GM21717 (cell line): ENCODE measurements around the gene TDRD10.

ENCODE experiments used
- ATAC-seq: cut with Tn5 transposase; IDR thresholded peaks from one replicate; pipeline ENCODE4 v1.9.1; 2021; ENCODE audit warnings: mild to moderate bottlenecking, moderate library complexity; ENCODE audit not compliant: unreplicated experiment

TDRD10 gene

DNA sequence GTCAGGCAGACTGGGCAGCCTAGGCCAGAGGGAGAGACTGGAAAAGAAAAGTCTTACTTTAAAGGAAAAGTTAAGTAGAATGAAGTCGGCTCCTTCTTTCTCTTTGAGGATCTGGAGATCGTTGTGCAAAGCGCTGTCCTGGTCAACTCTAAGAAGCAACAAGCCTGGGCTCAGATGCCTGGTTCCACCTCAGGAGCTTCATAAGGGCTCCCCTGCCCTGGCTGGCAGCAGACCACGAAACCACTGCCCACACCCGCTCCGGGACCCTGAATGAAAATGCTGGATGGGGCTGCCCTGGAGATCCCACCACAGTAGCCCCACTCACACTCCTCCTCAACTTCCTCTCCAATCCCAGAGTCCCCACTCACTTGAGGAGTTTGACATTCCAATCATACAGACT, 50.0 kb downstream of the TDRD10 start:
- no peak for ATAC-seq

DNA sequence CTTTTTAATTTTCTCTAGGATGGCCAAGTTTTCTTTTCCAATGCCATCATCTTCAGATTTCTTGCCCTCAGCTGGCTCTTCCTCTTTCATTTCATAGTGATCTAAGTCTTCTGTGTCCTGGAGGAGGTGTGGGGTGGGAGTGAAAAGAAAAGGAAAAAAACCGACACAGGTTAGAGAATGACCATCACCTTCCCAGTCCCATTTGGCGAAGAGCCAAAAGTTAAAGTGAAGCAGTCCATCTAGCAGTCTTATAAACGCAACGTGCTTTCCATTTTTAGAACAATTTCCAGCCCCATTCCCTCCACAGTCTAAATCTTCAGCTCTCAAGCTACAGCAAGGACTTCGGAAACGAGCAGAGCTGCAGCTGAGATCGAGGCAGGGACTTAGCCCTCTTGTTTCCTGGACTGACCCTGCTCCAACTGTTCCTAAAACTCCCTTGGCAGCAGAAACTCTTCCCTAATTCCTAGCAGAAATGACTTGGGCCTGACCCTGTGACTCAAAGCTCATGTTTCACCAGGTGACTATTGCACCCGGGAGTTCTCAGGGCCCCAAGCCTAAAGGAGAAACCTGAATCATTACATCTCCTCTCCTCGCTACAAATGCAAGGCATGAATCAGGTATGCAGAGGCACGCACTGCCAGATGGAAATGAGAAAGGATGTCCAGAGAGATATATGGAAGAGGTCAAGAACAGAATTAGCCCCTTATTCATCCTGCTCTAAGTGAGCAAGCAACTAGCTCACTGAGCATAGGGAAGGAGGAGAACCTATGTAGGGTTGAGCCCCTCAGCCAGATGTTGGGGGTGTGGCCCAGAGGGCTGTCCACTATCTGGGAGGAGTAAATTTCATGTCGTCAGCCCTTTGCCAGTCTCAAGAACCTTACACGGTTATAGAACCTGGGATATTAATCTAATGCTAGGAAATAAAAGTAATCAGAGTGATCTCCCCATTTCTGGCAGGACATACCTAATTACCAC, 51.3 kb downstream of the TDRD10 start:
- no peak for ATAC-seq

DNA sequence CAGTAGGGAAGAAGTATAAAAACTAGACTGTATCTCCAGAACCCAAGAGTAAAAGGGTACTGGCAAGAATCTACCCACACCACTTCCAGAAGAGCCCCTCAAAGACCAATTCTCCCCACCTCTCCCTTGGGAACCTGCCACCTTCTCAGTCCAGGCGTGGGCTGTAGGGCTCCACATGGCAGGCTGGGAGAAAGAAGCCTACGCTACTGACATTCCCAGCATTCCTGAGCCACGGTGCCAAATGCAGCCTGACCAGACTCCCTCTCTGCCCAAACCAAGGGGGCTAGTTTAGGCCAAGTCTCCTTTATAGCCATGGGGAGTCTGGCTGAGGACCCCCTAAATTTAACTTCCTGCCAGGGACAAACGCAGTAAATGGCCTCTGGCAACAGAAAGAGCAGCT, 54.4 kb downstream of the TDRD10 start:
- no peak for ATAC-seq

DNA sequence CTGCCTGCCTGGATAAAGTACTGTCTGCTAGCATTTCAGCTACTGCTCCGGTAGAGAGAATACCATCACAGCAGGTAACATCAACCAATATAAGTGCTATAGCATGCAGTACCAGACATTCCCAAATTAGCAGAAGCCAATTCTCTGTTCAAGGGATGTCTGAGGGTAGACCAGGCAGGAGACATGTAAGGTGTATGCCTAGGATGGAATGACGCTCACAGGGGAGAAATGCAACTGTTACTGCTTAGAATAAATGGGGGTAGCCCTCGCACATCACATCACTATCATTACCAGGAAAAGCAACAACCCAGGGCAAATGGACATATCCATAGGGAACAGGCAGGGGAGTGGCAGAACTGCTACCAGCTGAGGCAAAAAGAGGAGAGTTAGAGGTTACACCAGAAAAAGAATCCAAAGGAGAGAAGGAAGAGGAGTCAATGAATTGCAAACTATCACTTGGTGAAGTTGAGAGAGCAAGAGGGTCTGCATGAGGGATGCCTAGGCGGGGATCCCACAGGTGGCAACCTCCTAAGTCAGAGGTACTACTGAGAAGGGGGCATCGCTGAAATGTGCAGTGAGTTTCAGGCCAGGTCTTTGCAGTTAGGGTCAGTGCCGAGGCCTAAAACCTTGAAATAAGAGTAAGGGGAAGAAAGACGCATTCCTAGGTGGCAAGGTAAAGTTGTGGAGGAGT, 55.4 kb downstream of the TDRD10 start:
- no peak for ATAC-seq

DNA sequence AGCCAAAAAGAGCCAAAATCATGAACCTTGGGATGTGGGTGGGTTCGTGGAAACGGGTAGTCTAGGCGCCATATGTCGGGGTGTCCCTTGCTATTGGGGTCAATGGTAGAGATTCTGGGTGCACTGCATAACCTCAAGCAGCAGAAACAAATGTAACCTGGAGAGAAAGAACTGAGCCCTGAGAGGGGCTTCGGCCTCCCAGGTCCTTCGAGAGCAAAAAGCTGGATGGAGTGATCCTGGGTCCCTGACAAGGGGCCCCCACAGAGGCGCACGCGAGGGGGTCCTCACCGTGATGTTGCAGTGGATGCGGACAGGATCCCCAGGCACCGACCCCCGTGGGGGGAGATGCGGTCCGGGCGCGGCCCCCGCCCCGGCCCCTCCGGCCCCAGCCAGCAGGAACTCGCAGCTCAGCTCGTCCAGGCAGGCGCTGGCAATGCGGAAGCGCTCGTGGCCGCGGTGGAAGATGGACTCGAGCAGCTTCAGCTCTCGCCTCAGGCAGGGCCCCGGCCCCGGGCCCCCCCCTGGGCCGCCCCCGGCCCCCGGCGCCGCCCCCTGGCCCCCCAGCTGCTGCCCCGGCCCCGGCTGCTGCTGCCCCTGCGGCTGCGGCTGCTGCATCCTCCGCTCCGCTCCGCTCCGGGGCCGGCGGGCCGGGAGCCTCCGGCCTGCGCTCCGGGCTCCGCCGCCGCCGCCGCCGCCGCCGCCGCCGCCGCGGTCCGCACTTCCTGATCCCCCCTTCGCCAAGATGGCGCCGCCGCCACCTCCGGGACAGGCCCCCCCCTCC, 56.1 kb downstream of the TDRD10 start, which contains the start of gene UBE2Q1:
TSS of gene UBE2Q1 (minus strand) at position 724 of the 781 bp plus-strand sequence. CDS start at position 615, 109 bp downstream.
- peak; percentile 10 for ATAC-seq

DNA sequence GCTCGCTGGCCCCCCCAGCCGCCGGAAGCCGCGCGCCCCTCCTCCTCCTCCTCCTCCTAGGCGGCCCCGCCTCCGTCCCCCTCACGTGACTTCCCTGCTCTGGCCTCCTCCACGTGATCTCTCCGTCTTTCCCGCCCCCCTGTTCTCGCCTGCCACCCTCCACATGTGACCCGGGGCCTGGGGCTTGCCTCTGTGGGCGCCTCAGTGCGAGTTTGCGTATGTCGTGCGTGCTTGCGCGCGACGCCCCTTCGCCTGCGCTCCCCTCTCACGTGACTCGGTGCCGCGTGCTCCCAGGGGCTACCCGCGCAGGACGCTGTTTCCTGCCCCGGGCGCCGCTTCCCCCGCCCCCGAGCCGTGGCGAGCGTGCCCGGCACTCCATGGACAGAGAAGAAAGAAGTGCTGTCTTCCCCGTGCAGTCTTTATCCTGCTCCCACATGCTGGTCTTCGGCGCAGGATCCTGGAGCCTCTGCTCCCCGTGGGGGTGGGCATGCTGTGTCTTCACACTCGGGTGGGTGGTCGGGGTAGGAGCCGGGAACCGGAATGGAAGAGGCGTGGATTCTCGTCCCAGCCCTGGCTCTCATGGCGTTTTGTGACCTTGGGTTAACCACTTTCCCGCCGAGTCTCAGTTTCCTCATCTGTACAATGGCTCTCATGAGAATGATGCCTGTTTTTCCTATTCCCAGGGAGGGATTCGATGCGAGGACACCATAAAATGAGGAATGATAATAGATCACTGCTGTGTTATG, 56.9 kb downstream of the TDRD10 start:
- ATAC-seq: peak; percentile 73

DNA sequence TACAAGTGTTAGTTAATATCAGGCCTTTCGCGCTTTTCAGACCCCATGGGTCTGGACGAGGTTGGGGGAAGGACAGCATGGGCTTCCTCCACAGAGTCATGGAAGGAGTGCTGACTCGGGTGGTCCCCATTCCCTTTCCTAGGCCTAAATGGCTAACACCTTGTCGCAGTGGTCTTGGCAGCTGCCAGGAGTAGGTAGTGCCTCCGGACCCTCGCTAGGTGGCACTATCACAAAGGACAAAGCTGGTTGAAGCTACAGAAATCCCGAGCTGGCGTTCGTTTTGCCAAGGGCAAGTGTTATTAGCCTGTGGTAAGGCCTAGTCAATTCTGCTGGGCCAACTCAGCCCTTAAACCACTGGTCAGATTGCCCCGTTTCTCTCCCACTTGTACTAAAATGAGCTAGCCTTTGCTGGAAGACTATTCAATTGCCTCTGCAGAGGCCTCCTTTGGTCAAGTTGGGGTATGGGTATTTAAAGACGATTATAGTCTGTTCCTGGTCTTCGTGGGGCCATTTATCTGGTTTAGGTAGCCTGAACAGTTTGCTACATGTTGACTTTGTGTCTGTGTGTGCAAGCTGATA, 57.5 kb downstream of the TDRD10 start:
- ATAC-seq: peak; percentile 34

DNA sequence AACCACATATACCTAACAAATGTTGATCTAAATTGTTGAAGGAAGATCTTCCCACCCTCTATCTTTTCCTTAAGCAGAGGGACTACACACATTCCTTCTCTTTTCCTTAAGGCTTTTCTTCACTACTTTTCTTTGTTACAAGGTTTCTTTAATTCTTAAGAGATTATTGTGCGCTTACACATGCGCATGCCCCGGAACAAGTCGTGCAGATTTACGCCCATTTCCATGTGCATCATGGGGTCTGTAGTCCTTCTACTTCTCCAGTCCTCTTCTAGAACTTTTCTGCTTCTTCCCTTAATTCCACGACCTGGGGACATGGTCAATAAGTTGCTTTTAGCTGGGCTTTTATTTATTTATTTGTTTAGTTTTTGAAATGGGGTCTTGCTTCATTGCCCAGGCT, 63.9 kb downstream of the TDRD10 start:
- no peak for ATAC-seq

DNA sequence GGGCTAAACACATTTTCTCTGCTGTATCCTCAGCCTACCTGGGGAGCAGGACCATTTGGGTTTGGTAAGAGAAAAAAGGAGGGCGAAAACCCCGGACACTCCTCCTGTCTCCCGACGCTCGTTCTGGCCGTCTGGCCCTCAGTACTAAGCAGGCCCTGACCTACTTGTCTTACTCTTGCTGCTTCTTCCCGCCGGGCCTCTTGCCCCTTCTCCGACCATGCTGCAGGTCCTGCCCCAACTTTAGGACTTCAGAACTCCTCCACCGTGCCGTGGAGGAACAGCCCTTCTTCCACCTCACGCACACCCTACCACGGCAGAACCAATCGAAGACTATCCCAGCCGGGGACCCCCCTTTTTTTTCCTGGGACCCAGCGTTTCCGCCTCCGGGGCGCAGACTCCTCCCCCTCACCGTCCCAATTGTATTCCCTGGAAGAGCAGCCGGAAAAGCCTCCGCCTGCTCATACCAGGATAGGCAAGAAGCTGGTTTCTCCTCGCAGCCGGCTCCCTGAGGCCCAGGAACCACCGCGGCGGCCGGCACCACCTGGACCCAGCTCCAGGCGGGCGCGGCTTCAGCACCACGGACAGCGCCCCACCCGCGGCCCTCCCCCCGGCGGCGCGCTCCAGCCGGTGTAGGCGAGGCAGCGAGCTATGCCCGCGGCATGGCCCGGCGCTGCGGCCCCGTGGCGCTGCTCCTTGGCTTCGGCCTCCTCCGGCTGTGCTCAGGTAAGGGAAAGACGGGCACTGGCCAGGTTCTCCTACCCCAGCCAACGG, 65.6 kb downstream of the TDRD10 start, which contains the start of gene CHRNB2:
TSS of gene CHRNB2 (plus strand) at position 393 of the 771 bp plus-strand sequence. CDS start at position 660, 267 bp downstream.
- no peak for ATAC-seq

DNA sequence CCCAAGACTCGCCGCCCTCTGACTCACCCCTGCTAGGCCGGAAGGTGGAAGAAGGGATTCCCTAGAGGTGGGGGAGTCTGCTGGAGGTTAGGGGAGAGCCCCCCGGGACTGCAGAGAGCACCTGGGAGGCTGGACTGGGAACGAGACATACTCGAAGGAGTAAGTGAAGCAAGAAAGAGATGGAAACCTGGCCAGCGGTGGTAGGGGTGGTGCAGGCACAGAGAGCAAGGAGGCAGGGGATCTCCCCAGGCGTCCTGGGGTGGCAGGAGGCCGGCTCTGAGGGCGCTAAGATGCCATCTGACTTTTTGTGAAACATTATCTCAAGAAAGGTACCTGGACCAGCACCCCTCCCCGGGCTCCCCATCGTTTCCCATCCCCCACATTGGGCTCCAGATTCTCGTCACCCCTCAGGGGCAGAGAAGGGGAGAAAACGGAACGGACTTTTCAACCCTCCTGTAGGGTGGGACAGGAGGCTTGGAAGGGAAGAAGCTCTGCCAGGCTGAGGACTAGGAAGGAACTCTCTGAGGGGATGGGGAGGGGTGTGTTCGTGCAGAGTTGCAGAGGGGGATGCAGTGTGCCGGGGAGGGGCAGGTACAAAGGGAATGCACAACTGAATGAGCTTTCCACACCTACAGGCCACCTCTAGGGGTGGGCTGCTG, 66.3 kb downstream of the TDRD10 start:
- ATAC-seq: no peak

DNA sequence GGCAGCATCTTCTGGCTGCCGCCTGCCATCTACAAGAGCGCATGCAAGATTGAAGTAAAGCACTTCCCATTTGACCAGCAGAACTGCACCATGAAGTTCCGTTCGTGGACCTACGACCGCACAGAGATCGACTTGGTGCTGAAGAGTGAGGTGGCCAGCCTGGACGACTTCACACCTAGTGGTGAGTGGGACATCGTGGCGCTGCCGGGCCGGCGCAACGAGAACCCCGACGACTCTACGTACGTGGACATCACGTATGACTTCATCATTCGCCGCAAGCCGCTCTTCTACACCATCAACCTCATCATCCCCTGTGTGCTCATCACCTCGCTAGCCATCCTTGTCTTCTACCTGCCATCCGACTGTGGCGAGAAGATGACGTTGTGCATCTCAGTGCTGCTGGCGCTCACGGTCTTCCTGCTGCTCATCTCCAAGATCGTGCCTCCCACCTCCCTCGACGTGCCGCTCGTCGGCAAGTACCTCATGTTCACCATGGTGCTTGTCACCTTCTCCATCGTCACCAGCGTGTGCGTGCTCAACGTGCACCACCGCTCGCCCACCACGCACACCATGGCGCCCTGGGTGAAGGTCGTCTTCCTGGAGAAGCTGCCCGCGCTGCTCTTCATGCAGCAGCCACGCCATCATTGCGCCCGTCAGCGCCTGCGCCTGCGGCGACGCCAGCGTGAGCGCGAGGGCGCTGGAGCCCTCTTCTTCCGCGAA, 69.4 kb downstream of the TDRD10 start:
- no peak for ATAC-seq

DNA sequence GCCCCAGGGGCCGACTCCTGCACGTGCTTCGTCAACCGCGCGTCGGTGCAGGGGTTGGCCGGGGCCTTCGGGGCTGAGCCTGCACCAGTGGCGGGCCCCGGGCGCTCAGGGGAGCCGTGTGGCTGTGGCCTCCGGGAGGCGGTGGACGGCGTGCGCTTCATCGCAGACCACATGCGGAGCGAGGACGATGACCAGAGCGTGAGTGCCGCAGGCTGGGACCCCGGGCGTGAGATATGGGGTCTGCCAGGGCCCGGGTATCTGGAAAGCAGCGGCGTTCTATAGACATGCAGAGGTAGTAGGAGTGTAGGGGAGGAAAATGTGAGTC, 69.9 kb downstream of the TDRD10 start:
- ATAC-seq: no peak

DNA sequence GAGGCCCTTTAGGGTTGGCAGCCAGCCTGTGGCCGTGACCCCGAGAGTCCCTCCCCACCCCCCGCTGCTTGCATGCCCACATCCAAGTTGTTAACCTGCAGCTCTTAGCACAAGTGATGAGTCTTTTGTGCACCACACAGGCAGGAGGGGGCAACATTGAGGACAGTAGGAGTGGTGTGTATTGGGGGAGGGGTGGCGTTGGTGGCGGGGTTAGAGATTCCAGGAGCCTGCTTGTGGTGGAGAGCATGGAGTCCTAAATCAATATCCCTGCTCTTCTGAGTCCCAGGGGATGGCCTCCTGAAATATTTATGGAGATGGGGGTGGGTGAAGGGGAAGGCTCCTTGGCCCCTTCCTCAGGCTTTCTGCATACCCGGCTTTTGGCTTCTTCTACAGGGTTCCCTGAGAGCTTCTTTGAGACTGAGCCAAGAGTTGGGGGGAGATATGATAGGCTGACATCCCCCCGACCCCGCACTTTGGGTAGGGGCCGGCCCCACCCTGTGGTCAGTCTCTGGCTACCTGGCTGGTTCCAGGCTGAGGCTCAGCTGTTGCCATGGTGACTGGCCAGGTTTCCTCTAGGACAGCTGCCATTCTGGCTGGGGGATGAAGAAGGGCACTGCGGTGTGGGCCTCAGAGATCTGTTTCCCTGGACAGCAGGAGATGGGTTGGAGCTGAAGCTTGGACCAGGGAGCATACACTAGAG, 70.6 kb downstream of the TDRD10 start:
- ATAC-seq: no peak

DNA sequence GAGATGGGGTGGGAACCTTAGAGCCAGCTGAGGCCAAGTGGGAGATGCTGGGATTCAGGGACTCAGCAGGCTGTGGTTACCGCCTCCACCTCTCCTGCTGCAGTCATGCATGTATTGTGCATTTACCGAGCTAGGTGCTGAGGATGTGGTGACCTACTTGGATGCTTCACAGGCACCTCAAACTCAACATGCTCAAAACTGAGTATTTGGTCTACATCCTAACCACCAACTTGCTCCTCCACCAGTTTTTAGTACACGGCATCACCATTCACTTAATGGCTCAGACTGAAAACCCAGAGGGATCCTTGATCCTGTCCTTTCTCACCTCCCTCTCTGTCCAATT, 71.1 kb downstream of the TDRD10 start:
- no peak for ATAC-seq

DNA sequence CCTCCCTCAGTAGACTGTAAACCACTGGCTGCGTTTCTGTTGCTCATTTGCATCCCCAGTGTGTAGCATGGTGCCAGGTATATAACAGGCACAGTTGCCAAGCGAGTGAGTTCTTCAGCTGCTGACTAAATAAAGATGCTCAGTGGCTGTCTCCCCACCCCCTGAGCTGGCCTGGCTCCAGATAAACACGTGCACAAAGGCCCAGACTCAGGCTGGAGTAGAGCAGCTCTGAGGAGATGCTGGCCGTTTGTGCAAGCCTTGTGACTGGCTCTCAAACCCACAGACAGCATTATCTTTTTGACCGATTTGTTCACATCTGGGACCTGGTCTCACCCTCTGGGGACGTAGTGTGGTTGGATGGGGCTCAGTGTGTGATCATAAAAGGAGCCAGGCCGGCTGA, 72.7 kb downstream of the TDRD10 start:
- no peak for ATAC-seq

DNA sequence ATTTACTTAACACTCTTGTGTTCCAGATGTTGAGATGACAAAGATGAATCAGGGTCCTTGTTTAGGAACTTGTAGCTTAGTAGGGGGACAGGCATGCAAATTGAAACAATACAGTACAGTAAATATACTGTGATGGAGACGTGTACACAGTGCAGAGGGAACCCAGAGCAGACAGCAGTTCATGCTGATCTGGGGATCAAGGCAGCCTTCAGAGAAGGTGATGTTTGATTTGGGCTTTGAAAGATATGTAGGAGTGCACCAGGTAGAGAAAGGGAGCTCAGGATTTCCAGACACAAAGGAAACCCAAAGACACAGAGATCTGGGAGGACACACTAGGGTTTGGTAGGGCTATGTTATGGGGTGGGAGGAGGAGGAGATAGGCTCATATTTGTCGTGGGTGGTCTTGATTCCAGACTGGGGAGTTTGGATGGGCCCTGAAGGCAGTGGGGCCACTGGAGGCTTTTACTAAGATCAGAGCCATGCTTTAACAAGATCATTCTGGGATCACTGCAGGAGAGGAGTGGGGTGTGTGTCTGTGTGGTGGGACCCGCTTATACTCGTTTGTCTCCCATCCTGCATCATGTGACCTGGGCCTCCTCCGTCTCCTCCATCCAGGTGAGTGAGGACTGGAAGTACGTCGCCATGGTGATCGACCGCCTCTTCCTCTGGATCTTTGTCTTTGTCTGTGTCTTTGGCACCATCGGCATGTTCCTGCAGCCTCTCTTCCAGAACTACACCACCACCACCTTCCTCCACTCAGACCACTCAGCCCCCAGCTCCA, 73.3 kb downstream of the TDRD10 start:
- ATAC-seq: no peak
